Panc1 (cell line): ENCODE data around the gene RSPRY1. TPM values are rescaled to one million over a fixed set of nuclear protein-coding genes. Genes with fewer than 3 reads are reported as not detected.

Experiments used
- ATAC-seq: fragments of 200-7000 bp; cut with Tn5 transposase; 2 replicates; pipeline ENCODE4 v1.9.1; 2020; ENCODE audit warnings: mild to moderate bottlenecking, moderate library complexity
- BruUV-seq: library from RNA; stranded (reverse); fragments of 400-500 nt; replicated peaks from 2 replicates; lab custom pipeline; 2021; lab: Mats Ljungman, UMichigan
- CTCF ChIA-PET: fragments of 300-600 bp; sonication (Branson Sonifier 250); formaldehyde crosslinking; loops from one replicate; lab custom pipeline; 2022; ENCODE audit warnings: antibody characterized with exemption; lab: Charles Lee
- POLR2A ChIA-PET: fragments of 300-600 bp; sonication (Branson Sonifier 250); formaldehyde crosslinking; loops from one replicate; lab custom pipeline; 2022; ENCODE audit warnings: antibody characterized with exemption; lab: Charles Lee
- DNase-seq: peaks from one replicate; pipeline ENCODE4 v3.0.0-alpha.2; 2010; ENCODE audit warnings: low read depth, low spot score
- H3K27ac ChIP-seq: 2 replicates; pipeline ENCODE4 v1.5.1; 2011; ENCODE audit warnings: mild to moderate bottlenecking, low read length, inconsistent platforms
- H3K27me3 ChIP-seq: fragments of 200-500 bp; sonication (Bioruptor generic); 2 replicates; pipeline ENCODE4 v1.6.0; 2014; ENCODE audit warnings: low read length, inconsistent platforms; ENCODE audit not compliant: control insufficient read depth, insufficient read depth
- H3K36me3 ChIP-seq: fragments of 200-500 bp; sonication (Bioruptor generic); 2 replicates; pipeline ENCODE4 v1.5.1; 2014; ENCODE audit warnings: inconsistent platforms, mild to moderate bottlenecking, low read length, moderate library complexity; ENCODE audit not compliant: control insufficient read depth, insufficient read depth
- H3K4me1 ChIP-seq: 2 replicates; pipeline ENCODE4 v1.5.1; 2011; ENCODE audit warnings: inconsistent platforms, mild to moderate bottlenecking, low read length, moderate library complexity; ENCODE audit not compliant: control insufficient read depth, insufficient read depth
- H3K4me3 ChIP-seq, 2 experiments: 2 replicates each; pipeline ENCODE4 v1.5.1; 2011 to 2012; ENCODE audit warnings: low read depth in 2 of 2, low read length in 2 of 2, mild to moderate bottlenecking in 2 of 2, inconsistent platforms in 1 of 2, moderate library complexity in 1 of 2
- H3K9me3 ChIP-seq: fragments of 200-500 bp; sonication (Bioruptor generic); 2 replicates; pipeline ENCODE4 v1.5.1; 2014; ENCODE audit warnings: low read depth, mild to moderate bottlenecking, inconsistent platforms, low read length, moderate library complexity; ENCODE audit not compliant: control insufficient read depth, insufficient read depth
- CTCF ChIP-seq: fragments of 450-650 bp; IDR thresholded peaks from 2 replicates; pipeline ENCODE4 v1.5.1; 2017; ENCODE audit warnings: mild to moderate bottlenecking
- POLR2AphosphoS5 ChIP-seq: IDR thresholded peaks from 2 replicates; pipeline ENCODE4 v1.6.1; 2012; ENCODE audit warnings: mild to moderate bottlenecking, low read depth, low read length, moderate library complexity
- REST ChIP-seq, 2 experiments: IDR thresholded peaks; 2 replicates each; pipeline ENCODE4 v1.6.1; 2011 to 2012; ENCODE audit warnings: low read depth in 2 of 2, control low read depth in 1 of 2, low read length in 1 of 2, mild to moderate bottlenecking in 1 of 2, moderate library complexity in 1 of 2; ENCODE audit not compliant: insufficient read depth in 1 of 2
- SIN3A ChIP-seq: IDR thresholded peaks from 2 replicates; pipeline ENCODE4 v1.6.1; 2012; ENCODE audit warnings: low read depth, mild to moderate bottlenecking, low read length, moderate library complexity, borderline replicate concordance; ENCODE audit not compliant: insufficient read depth
- TCF7L2 ChIP-seq: IDR thresholded peaks from 2 replicates; pipeline ENCODE4 v1.6.1; 2011; ENCODE audit warnings: mild to moderate bottlenecking, low read depth, low read length, inconsistent platforms
- in situ Hi-C: cut with HindIII; loops from 2 replicates; pipeline ENCODE4 v1.10.0; 2016; ENCODE audit warnings: low sequenced_read_pairs, low pct_unique_long_range_greater_than_20kb
- intact Hi-C: fragments of 100-400 bp; cut with micrococcal nuclease; formaldehyde crosslinking; loops from one replicate; pipeline ENCODE4 v1.10.0; 2022; ENCODE audit not compliant: unreplicated experiment
- total RNA-seq: library from RNA; stranded (reverse); gene quantifications from one replicate; pipeline ENCODE4 v1.2.1, GENCODE V29; 2021; ENCODE audit not compliant: unreplicated experiment

RSPRY1 gene
- total RNA-seq, 1 experiment from 2014 or later = 29.4 TPM

- Histone ChIP-seq H3K4me1 (no peaks in the 10 kb centered on the region), H3K36me3 (peaks cover 29% of the 10 kb centered on the region), H3K4me3 (no peak overlapping the region), H3K27me3 (no peaks in the 10 kb centered on the region), H3K27ac (no peak overlapping the region), H3K9me3 (no peaks in the 10 kb centered on the region)
- ChIA-PET CTCF (no interaction called here), POLR2A (interaction anchor here (0.5 kb wide), 1 partner anchor 24 kb away, joined by 4 read pairs; the partner anchor contains the start of genes PSME3IP1 and RSPRY1)
- intact Hi-C loops (no loop called here), in situ Hi-C loops (no loop called here)
- BruUV-seq = no TSS peak
- DNase-seq = no peak
- no peak for TF ChIP-seq SIN3A
- no peak for TF ChIP-seq TCF7L2
- TF ChIP-seq CTCF = no peak
- no peak for TF ChIP-seq POLR2AphosphoS5
- no peak for TF ChIP-seq REST (IDR thresholded peaks at IDR 0.05; ENCODE audit: insufficient read depth in 1 of 2, low read depth in 2 of 2, low read length in 1 of 2)
- ATAC-seq = no peak
These were observed 23.7 kb downstream of the RSPRY1 start for GRCh38 chr16:57209780-57210179.

- H3K4me3 ChIP-seq = no peak overlapping the region
- ChIA-PET CTCF (no interaction called here), POLR2A (interaction anchor here (0.8 kb wide), 1 partner anchor 20 kb away, joined by 5 read pairs; no protein-coding TSS in a partner anchor)
- peaks cover 22% of the 10 kb centered on the region for H3K36me3 ChIP-seq
- intact Hi-C loops (no loop called here), in situ Hi-C loops (no loop called here)
- TF ChIP-seq SIN3A = no peak
- TF ChIP-seq REST (IDR thresholded peaks at IDR 0.05; ENCODE audit: insufficient read depth in 1 of 2, low read depth in 2 of 2, low read length in 1 of 2) = no peak
- TF ChIP-seq TCF7L2 = no peak
- TF ChIP-seq CTCF = no peak
- ATAC-seq (no peak), DNase-seq (no peak)
- H3K4me1 ChIP-seq = no peaks in the 10 kb centered on the region
- peaks cover 19% of the 10 kb centered on the region; the same call in 1 of the 2 replicates for H3K9me3 ChIP-seq
- no peak overlapping the region for H3K27ac ChIP-seq
- BruUV-seq = no TSS peak
- no peaks in the 10 kb centered on the region for H3K27me3 ChIP-seq
These were observed 27.3 kb downstream of the RSPRY1 start for GRCh38 chr16:57213462-57213861.
